IMR-90 (cell line): ENCODE measurements around the gene SRPRB. TPM values are rescaled to one million over a fixed set of nuclear protein-coding genes. Genes with fewer than 3 reads are reported as not detected.

ENCODE experiments used
- ATAC-seq: fragments of 200-7000 bp; cut with Tn5 transposase; 2 replicates; pipeline ENCODE4 v1.9.1; 2020; ENCODE audit warnings: low read depth, mild to moderate bottlenecking, moderate library complexity
- BruUV-seq: library from RNA; stranded (reverse); fragments of 400-500 nt; replicated peaks from 2 replicates; lab custom pipeline; 2021; lab: Mats Ljungman, UMichigan
- CTCF ChIA-PET: fragments of 300-600 bp; formaldehyde crosslinking; extraction: SDS; loops from one replicate; lab custom pipeline; 2021; ENCODE audit warnings: antibody characterized with exemption; lab: Yijun Ruan, JAX
- POLR2A ChIA-PET: fragments of 300-600 bp; sonication (Branson Sonifier 250); formaldehyde crosslinking; loops from one replicate; lab custom pipeline; 2022; ENCODE audit warnings: antibody characterized with exemption; ENCODE audit not compliant: unreplicated experiment; lab: Charles Lee
- DNase-seq: peaks from one replicate; pipeline ENCODE4 v3.0.0; 2013
- H2AFZ ChIP-seq: replicated peaks from 2 replicates; pipeline ENCODE3; 2013; ENCODE audit warnings: low read length, mild to moderate bottlenecking; ENCODE audit not compliant: poor library complexity
- H2AK5ac ChIP-seq: 2 replicates; pipeline ENCODE4 v1.6.1; 2013; ENCODE audit warnings: low read depth, low read length, inconsistent platforms
- H2AK9ac ChIP-seq: replicated peaks from 2 replicates; pipeline ENCODE3; 2013; ENCODE audit warnings: mild to moderate bottlenecking, low read depth, low read length, moderate library complexity; ENCODE audit not compliant: poor library complexity
- H2BK120ac ChIP-seq: 2 replicates; pipeline ENCODE4 v1.6.1; 2013; ENCODE audit warnings: low read depth, low read length, inconsistent platforms
- H2BK15ac ChIP-seq: 3 replicates; pipeline ENCODE4 v1.6.1; 2013; ENCODE audit warnings: low read depth, low read length, inconsistent platforms
- H2BK20ac ChIP-seq: 2 replicates; pipeline ENCODE4 v1.6.1; 2013; ENCODE audit warnings: low read depth, mild to moderate bottlenecking, inconsistent platforms, low read length, moderate library complexity
- H2BK5ac ChIP-seq: 2 replicates; pipeline ENCODE4 v1.6.1; 2013; ENCODE audit warnings: mild to moderate bottlenecking, low read depth, low read length, inconsistent platforms; ENCODE audit not compliant: poor library complexity, severe bottlenecking
- H3K14ac ChIP-seq: replicated peaks from 2 replicates; pipeline ENCODE4 v1.6.1; 2013; ENCODE audit warnings: low read depth, low read length, inconsistent platforms
- H3K18ac ChIP-seq: 2 replicates; pipeline ENCODE4 v1.6.1; 2013; ENCODE audit warnings: low read depth, low read length, control low read depth
- H3K23ac ChIP-seq: 2 replicates; pipeline ENCODE4 v1.6.1; 2013; ENCODE audit warnings: low read depth, low read length, inconsistent platforms
- H3K27ac ChIP-seq: 2 replicates; pipeline ENCODE4 v1.5.1; 2013; ENCODE audit warnings: mild to moderate bottlenecking, control low read depth, low read length; ENCODE audit not compliant: insufficient read depth
- H3K27me3 ChIP-seq: 2 replicates; pipeline ENCODE4 v1.6.1; 2013; ENCODE audit warnings: low read length; ENCODE audit not compliant: control insufficient read depth, insufficient read depth
- H3K36me3 ChIP-seq: 2 replicates; pipeline ENCODE4 v1.6.1; 2013; ENCODE audit warnings: low read length, mixed read lengths; ENCODE audit not compliant: control insufficient read depth, insufficient read depth
- H3K4ac ChIP-seq: 2 replicates; pipeline ENCODE4 v1.6.1; 2013; ENCODE audit warnings: low read depth, low read length, inconsistent platforms
- H3K4me1 ChIP-seq: 2 replicates; pipeline ENCODE4 v1.6.1; 2013; ENCODE audit warnings: low read length, mixed read lengths; ENCODE audit not compliant: control insufficient read depth, insufficient read depth
- H3K4me2 ChIP-seq: 2 replicates; pipeline ENCODE4 v1.6.1; 2013; ENCODE audit warnings: low read depth, mild to moderate bottlenecking, control low read depth, low read length, moderate library complexity
- H3K4me3 ChIP-seq: 2 replicates; pipeline ENCODE4 v1.5.1; 2013; ENCODE audit warnings: low read depth, mild to moderate bottlenecking, control low read depth, low read length, moderate library complexity; ENCODE audit not compliant: insufficient read depth
- H3K56ac ChIP-seq: 2 replicates; pipeline ENCODE4 v1.6.1; 2013; ENCODE audit warnings: low read length, inconsistent platforms; ENCODE audit not compliant: insufficient read depth; ENCODE audit errors: extremely low read depth
- H3K79me1 ChIP-seq, 2 experiments: 2 replicates each; pipeline ENCODE4 v1.6.1; 2013; ENCODE audit warnings: low read length in 2 of 2, inconsistent platforms in 1 of 2, low read depth in 1 of 2
- H3K9ac ChIP-seq: 2 replicates; pipeline ENCODE4 v1.6.1; 2013; ENCODE audit warnings: low read depth, low read length, control low read depth
- H3K9me1 ChIP-seq: 2 replicates; pipeline ENCODE4 v1.6.1; 2013; ENCODE audit warnings: low read length, inconsistent platforms; ENCODE audit not compliant: insufficient read depth
- H3K9me3 ChIP-seq: 2 replicates; pipeline ENCODE4 v1.6.1; 2013; ENCODE audit warnings: low read length; ENCODE audit not compliant: control insufficient read depth, insufficient read depth
- H4K20me1 ChIP-seq: 2 replicates; pipeline ENCODE4 v1.6.1; 2013; ENCODE audit warnings: low read length, inconsistent platforms; ENCODE audit not compliant: insufficient read depth
- H4K5ac ChIP-seq: 2 replicates; pipeline ENCODE4 v1.6.1; 2013; ENCODE audit warnings: mild to moderate bottlenecking, low read depth, low read length, control low read depth
- H4K8ac ChIP-seq, 2 experiments: 2 replicates each; pipeline ENCODE4 v1.6.1; 2013; ENCODE audit warnings: low read depth in 2 of 2, low read length in 2 of 2, control low read depth in 1 of 2, inconsistent platforms in 1 of 2
- H4K91ac ChIP-seq: 2 replicates; pipeline ENCODE4 v1.6.1; 2013; ENCODE audit warnings: low read depth, low read length, inconsistent platforms; ENCODE audit not compliant: insufficient read depth
- BHLHE40 ChIP-seq: fragments of 150-350 bp; IDR thresholded peaks from 2 replicates; pipeline ENCODE4 v1.6.1; 2016; ENCODE audit warnings: mild to moderate bottlenecking, low read depth, low read length
- CEBPB ChIP-seq: IDR thresholded peaks from 2 replicates; pipeline ENCODE4 v1.6.1; 2012; ENCODE audit warnings: low read depth, low read length, improper control_type of control experiment
- CHD1 ChIP-seq: IDR thresholded peaks from 2 replicates; pipeline ENCODE4 v1.6.1; 2012; ENCODE audit warnings: low read depth, low read length, improper control_type of control experiment
- ELK1 ChIP-seq: fragments of 150-350 bp; IDR thresholded peaks from 2 replicates; pipeline ENCODE4 v1.6.1; 2016; ENCODE audit warnings: low read depth, mild to moderate bottlenecking, low read length, moderate library complexity, borderline replicate concordance
- FOS ChIP-seq: fragments of 150-350 bp; IDR thresholded peaks from 2 replicates; pipeline ENCODE4 v1.6.1; 2016; ENCODE audit warnings: low read depth, low read length
- MAFK ChIP-seq: IDR thresholded peaks from 2 replicates; pipeline ENCODE4 v1.6.1; 2012; ENCODE audit warnings: low read depth, low read length, improper control_type of control experiment
- MAZ ChIP-seq: IDR thresholded peaks from 2 replicates; pipeline ENCODE4 v1.6.1; 2012; ENCODE audit warnings: low read depth, mild to moderate bottlenecking, low read length, improper control_type of control experiment, moderate library complexity, borderline replicate concordance
- MXI1 ChIP-seq: IDR thresholded peaks from 2 replicates; pipeline ENCODE4 v1.6.1; 2012; ENCODE audit warnings: low read depth, mild to moderate bottlenecking, low read length, moderate library complexity, borderline replicate concordance
- NFE2L2 ChIP-seq: fragments of 150-350 bp; IDR thresholded peaks from 2 replicates; pipeline ENCODE4 v1.6.1; 2016; ENCODE audit warnings: low read depth, mild to moderate bottlenecking, low read length
- POLR2A ChIP-seq: IDR thresholded peaks from 2 replicates; pipeline ENCODE4 v1.6.1; 2012; ENCODE audit warnings: mild to moderate bottlenecking, low read depth, low read length
- RCOR1 ChIP-seq: IDR thresholded peaks from 2 replicates; pipeline ENCODE4 v1.6.1; 2012; ENCODE audit warnings: mild to moderate bottlenecking, low read length, improper control_type of control experiment; ENCODE audit not compliant: insufficient replicate concordance
- RFX5 ChIP-seq: IDR thresholded peaks from 2 replicates; pipeline ENCODE4 v1.8.0; 2012; ENCODE audit warnings: low read depth, mild to moderate bottlenecking, low read length, moderate library complexity
- SMC3 ChIP-seq: fragments of 150-350 bp; IDR thresholded peaks from 2 replicates; pipeline ENCODE4 v1.6.1; 2016; ENCODE audit warnings: low read depth, mild to moderate bottlenecking, antibody characterized with exemption, low read length, moderate library complexity
- dilution Hi-C: fragments of 300-500 bp; cut with HindIII; formaldehyde crosslinking; loops from one replicate; pipeline ENCODE4 v1.14.3; 2018; ENCODE audit warnings: low sequenced_read_pairs; ENCODE audit not compliant: unreplicated experiment
- in situ Hi-C: fragments of 300-500 bp; cut with MboI; formaldehyde crosslinking; loops from 3 replicates; pipeline ENCODE4 v1.14.3; 2019; ENCODE audit warnings: low sequenced_read_pairs, inconsistent platforms, mixed read lengths
- intact Hi-C: fragments of 100-400 bp; cut with micrococcal nuclease; formaldehyde crosslinking; loops from 2 replicates; pipeline ENCODE4 v1.10.0; 2022
- polyA plus RNA-seq, 3 experiments: library from polyadenylated mRNA; depleted of rRNA; stranded (reverse); fragments of >200 nt; gene quantifications; 2 replicates each; pipeline ENCODE4 v1.2.3, GENCODE V29; 2012; ENCODE audit warnings: low replicate concordance in 1 of 3
- total RNA-seq: library from RNA; depleted of rRNA; stranded (reverse); fragments of >200 nt; gene quantifications from 2 replicates; pipeline ENCODE4 v1.2.3, GENCODE V29; 2012
- TF ChIP-seq, protein P1 (sequence below): fragments of 150-350 bp; IDR thresholded peaks from 2 replicates; pipeline ENCODE4 v1.6.1; 2017; ENCODE audit warnings: mild to moderate bottlenecking, antibody characterized with exemption, low read length, low read depth
- TF ChIP-seq, protein P2 (sequence below): conservative IDR thresholded peaks from 2 replicates; pipeline ENCODE4 v1.5.1; 2012; ENCODE audit warnings: mild to moderate bottlenecking, low read depth, low read length, improper control_type of control experiment

SRPRB gene
- total and polyA plus RNA-seq, 2 of the 4 experiments (the other 2 are of a cell fraction) = 28.8 to 131 TPM

- no peaks in the 10 kb centered on the region for H3K4me1 ChIP-seq
- no TSS peak for BruUV-seq
- no peak overlapping the region for H2BK120ac ChIP-seq
Measured at GRCh38 chr3:133870822-133871221, 65.2 kb downstream of the SRPRB start.

More at GRCh38 chr3:133870822-133871221, 65.2 kb downstream of the SRPRB start:
- dilution Hi-C loops (no loop called here), intact Hi-C loops (no loop called here), in situ Hi-C loops (no loop called here)
- ATAC-seq (no peak), DNase-seq (no peak)
- H3K14ac ChIP-seq = no peak overlapping the region
- no peak overlapping the region for H4K8ac ChIP-seq
- no peak overlapping the region for H3K4me2 ChIP-seq
- H4K5ac ChIP-seq = no peak overlapping the region
- no peaks in the 10 kb centered on the region for H3K9me1 ChIP-seq
- no peak overlapping the region for H2AK9ac ChIP-seq
- no peak overlapping the region for H3K18ac ChIP-seq
- ChIA-PET CTCF (no interaction called here), POLR2A (no interaction called here)
- H3K79me1 ChIP-seq = no peaks in the 10 kb centered on the region
- no peaks in the 10 kb centered on the region for H3K36me3 ChIP-seq
- H3K4me3 ChIP-seq = no peak overlapping the region
- no peak overlapping the region for H3K27ac ChIP-seq
- H3K9ac ChIP-seq = no peak overlapping the region
- no peak overlapping the region for H4K91ac ChIP-seq
- TF ChIP-seq MXI1 (no peak), RFX5 (no peak), SMC3 (no peak), ELK1 (no peak), NFE2L2 (no peak), CEBPB (no peak), POLR2A (no peak), CHD1 (no peak), MAFK (no peak), BHLHE40 (no peak), MAZ (no peak), RCOR1 (no peak), FOS (no peak)
- TF ChIP-seq, protein P1, sequence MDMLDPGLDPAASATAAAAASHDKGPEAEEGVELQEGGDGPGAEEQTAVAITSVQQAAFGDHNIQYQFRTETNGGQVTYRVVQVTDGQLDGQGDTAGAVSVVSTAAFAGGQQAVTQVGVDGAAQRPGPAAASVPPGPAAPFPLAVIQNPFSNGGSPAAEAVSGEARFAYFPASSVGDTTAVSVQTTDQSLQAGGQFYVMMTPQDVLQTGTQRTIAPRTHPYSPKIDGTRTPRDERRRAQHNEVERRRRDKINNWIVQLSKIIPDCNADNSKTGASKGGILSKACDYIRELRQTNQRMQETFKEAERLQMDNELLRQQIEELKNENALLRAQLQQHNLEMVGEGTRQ = no peak
- TF ChIP-seq, protein P2, sequence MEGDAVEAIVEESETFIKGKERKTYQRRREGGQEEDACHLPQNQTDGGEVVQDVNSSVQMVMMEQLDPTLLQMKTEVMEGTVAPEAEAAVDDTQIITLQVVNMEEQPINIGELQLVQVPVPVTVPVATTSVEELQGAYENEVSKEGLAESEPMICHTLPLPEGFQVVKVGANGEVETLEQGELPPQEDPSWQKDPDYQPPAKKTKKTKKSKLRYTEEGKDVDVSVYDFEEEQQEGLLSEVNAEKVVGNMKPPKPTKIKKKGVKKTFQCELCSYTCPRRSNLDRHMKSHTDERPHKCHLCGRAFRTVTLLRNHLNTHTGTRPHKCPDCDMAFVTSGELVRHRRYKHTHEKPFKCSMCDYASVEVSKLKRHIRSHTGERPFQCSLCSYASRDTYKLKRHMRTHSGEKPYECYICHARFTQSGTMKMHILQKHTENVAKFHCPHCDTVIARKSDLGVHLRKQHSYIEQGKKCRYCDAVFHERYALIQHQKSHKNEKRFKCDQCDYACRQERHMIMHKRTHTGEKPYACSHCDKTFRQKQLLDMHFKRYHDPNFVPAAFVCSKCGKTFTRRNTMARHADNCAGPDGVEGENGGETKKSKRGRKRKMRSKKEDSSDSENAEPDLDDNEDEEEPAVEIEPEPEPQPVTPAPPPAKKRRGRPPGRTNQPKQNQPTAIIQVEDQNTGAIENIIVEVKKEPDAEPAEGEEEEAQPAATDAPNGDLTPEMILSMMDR = no peak
- H3K27me3 ChIP-seq = peaks cover 44% of the 10 kb centered on the region
- no peak overlapping the region for H2BK15ac ChIP-seq
- no peaks in the 10 kb centered on the region for H4K20me1 ChIP-seq
- peaks cover 3% of the 10 kb centered on the region; the same call in 1 of the 2 replicates for H3K9me3 ChIP-seq
- no peak overlapping the region for H3K23ac ChIP-seq
- no peak overlapping the region for H2BK20ac ChIP-seq
- no peak overlapping the region for H3K4ac ChIP-seq
- no peak overlapping the region for H3K56ac ChIP-seq
- no peak overlapping the region for H2AFZ ChIP-seq
- no peak overlapping the region for H2AK5ac ChIP-seq
- no peak overlapping the region for H2BK5ac ChIP-seq
